Skin of body (tissue), 2 donors: ENCODE measurements around the gene PRKCH. TPM values are rescaled to one million over a fixed set of nuclear protein-coding genes. Genes with fewer than 3 reads are reported as not detected.
A peak's percentile ranks its signal among the peaks of the same experiment; 100 is the strongest.
"Not testable (repeated sequence)": the region's sequence is repeated elsewhere in the genome, so short reads cannot be mapped to it uniquely, and the experiment has no call there.

Experiments used
- DNase-seq: peaks from one replicate; lab custom pipeline; 2025; lab: John Stamatoyannopoulos, UW
- total RNA-seq: library from RNA; depleted of rRNA; stranded (reverse); fragments of >200 nt; gene quantifications from one replicate; pipeline ENCODE4 v1.2.3, GENCODE V29; 2014

PRKCH gene
- total RNA-seq, 1 donor from 2014 or later: 50.0 TPM

DNA sequence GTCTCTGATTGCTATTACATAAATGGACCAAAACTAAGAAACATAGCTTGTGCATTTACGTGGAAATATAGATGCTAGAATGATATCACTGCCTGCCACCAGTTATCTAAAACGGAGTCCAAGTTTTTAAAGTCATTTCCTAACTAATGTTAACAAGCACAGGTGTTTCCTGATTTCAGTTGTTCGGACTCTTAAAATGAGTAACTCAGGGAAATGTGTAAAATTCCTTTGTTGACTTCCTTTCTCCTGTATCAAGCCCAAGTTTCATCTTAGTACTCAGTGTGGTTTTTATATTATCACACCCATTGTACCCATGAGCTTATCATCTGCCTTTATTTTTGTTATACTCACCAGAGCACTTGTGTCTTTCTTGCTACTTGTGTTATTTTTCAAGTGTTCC, 13.2 kb upstream of the PRKCH start:
- DNase-seq: peak; percentile 26

DNA sequence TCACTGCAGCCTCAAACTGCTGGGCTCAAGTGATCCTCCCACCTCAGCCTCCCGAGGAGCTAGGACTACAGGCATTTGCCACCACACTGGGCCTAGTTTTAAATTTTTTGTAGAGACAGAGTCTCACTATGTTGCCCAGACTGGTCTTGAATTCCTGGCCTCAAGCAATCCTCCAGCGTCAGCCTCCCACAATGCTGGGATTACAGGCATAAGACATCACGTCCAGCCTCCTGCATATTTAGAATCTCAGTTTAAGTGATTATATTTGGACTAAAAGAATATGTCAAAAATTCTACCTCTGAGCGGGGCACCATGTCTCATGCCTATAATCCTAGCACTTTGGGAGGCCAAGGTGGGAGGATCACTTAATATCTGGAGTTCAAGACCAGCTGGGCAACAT, 12.7 kb upstream of the PRKCH start:
- DNase-seq: not testable (repeated sequence)

DNA sequence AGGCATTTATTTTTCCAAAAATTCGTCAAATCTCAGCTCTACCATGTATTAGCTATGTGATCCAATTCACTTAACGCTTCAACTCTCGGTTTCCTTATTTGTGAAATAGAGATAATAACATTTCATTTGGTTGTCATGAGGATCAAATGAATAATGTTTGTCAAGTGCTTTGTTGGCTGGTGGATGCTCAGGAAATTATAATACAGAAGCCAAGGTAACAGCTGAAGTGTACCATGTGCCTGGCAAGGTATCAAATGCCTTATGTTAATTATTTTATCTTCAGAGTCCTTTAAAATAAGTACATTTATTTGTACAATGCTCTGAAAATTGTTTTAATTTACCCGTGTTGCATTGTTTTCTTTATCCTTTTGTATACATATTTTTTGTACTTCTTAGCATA, 6.1 kb upstream of the PRKCH start:
- no peak for DNase-seq

DNA sequence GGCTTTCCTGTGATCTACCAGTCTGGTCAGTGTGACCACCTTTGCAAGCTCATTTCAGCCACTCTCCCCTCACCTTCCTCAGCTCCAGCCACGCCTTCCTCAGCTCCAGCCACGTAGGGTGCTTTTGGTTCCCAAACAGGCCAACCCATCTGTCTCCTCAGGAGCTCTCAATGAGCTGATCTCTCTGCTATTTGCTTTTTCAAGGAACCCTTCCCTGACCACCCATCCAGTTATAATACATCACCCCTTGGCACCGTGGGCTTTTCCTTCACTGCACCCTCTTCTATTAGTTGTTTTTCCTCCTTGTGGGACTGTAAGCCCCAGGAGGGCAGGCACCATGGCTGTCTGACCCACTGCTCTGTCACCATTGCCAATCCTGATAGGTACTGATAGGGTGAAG, 2.3 kb upstream of the PRKCH start:
- DNase-seq: no peak

DNA sequence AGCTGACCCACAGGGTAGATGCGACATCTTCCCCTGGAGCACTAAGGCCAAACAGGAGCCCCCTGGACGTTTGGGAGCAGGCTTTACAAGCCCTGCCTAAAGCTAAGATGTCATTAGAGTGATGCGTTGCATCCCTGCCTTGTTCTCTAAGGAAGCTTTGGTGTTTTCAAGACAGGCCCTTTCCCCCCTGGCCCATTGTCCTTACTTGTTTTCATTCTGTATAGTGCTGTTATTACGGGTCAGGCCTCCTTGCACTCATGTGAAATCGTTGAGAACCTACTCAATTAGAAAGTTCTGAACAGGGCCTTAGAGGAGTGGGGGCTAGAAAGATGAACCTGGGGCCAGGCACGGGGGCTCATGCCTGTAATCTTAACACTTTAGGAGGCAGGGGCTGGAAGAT, 1.7 kb upstream of the PRKCH start:
- no peak for DNase-seq

DNA sequence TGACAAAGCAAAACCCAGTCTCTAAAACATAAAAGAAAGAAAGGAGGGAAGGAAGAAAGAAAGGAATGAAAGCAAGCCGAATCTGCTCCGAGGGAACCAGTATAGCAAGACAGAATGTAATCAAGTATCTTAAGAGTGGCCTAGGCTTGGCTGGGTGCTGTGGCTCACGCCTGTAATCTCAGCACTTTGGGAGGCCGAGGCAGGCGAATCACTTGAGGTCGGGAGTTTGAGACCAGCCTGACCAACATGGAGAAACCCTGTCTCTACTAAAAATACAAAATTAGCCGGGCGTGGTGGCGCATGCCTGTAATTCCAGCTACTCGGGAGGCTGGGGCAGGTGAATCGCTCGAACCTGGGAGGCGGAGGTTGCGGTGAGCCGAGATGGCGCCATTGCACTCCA, 1.2 kb upstream of the PRKCH start:
- not testable (repeated sequence) for DNase-seq

DNA sequence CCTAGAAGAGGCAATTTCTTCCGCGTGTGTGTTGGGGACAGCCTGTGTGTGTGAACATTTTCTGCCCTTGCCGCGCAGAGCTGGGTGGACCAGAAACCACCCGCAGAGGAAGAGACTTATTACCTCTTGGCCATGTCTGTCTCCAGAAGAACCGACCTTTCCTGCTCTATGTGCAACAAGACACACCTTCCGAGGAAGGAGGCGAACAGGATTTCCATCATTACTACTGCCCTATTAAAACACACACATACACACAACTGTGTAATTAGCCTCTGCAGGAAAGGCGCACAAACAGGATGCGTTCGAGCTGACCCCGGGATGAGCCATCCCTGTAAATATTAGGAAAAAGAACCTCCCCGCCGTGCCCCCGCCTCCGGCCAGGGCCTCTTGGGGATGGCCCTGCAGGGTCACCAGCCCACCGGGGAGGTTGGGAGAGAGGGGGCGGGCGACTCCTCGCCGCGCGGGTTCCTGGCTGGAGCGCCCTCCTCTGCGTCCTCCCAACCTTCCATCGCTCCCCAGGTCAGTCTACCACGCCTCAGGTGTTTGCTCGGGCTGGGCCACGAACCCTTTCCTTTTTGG, 484 bp upstream of the PRKCH start:
- no peak for DNase-seq

DNA sequence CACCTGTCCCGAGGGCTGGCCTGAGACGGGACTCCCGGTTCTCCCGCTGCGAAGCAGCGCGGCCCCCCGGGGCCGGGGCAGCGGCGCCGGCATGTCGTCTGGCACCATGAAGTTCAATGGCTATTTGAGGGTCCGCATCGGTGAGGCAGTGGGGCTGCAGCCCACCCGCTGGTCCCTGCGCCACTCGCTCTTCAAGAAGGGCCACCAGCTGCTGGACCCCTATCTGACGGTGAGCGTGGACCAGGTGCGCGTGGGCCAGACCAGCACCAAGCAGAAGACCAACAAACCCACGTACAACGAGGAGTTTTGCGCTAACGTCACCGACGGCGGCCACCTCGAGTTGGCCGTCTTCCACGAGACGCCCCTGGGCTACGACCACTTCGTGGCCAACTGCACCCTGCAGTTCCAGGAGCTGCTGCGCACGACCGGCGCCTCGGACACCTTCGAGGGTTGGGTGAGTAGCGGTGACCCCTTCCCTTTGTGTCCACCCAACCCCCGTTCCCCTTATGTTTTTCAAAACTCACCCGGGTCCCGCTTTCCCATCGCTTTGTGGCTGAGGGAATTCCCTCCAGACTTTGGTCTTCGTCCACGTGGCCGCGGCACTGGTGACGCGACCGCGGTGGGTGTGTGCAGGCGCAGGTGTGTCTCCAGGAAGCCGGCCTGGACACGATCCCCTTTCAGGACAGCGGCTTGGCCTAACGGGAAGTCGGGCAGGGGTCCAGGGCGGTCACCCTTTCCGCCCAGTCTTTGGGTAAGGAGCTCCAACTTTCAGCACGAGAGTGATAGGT, 826 bp downstream of the PRKCH start:
- no peak for DNase-seq

DNA sequence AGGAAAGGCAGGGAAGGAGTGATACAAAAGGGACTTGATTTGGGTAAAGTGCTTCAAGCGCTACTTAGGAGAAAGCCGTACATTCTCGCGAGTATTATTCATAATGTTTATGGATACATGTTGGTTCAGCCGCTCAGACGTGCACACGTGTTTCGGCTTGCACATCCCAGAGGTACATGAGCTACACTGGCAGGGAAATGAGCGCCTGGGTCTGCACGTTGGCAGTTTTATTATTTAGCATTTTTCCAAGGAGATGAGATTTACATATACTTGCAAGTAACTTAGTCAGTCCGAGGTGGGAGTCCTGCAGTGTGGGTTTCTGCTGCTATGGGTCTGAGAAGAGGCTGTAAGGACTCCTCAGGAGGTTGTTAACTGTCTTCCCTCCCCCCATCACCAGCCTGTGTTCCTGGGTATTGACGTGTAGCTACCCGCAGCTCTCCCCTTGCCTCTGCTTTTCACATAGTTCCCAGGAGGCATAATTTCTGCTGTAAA, 1.5 kb downstream of the PRKCH start:
- peak; percentile 32 for DNase-seq

DNA sequence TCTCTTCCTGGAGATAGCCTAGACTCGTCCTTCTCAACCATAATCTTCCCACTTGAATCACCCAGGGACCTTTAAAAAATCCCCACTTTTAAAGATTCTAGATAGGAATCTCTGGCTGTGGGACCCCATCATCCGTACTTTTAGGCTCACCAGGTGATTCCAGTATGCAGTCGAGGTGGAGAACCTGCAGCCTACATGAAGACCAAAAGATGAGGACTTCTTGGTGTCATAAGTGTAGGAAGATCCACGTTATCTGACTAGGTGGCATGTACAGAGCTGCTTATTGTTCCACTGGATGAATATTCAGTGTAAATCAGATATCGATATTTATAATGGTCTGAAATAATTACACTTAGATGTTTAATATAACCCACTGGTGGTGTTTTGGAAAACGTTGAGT, 2.6 kb downstream of the PRKCH start:
- DNase-seq: no peak

DNA sequence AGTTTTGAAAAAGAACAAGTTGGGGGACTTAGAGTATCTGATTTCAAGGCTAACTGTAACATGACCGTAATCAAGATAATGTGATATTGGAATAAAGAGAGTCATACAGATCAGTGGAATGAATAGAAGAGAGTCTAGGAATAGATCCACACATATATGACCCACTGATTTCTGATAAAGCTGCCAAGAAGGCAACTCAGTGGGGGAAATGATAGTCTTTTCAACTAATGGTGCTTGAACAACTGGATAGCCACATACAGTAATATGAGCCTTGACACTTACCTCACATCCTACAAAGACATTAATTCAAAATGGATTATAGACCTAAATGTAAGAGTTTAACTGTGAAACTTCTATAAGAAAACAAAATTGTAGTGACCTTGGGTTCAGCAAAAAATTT, 3.8 kb downstream of the PRKCH start:
- no peak for DNase-seq

DNA sequence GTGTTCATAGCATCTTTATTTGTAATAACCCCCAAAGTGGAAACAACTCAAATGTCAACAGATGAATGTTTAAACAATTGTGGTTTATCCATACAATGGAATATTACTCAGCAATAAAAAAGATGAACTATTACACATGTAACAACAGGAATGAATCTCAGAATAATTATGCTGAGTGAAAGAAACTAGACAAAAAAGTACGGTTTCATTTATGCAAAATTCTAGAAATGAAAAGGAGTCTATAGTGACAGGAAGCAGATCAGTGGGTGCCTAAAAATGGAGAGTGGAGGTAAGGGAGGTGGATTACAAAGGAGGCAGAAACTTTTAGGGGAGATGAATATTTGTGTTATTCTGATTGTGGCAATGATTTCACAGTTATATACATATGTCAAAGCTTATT, 4.8 kb downstream of the PRKCH start:
- no peak for DNase-seq

DNA sequence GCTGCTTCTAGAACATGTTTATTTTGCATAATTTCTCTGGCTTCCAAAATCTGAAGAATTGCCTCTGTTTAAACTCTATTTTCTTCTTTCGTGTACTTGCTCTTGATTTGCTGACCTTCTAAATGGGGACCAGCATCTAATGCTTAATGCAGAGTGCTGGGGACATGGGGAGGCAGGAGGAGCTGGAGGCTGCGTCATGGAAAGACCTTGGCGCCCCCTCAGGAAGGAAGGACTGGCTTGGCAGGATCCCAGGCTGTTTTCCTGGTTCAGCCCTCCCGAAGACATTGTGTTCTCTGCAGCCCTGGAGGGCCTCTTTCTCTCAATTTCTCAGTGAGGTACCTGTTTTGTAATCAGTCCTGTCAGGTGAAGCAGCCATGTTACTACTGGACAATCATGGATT, 5.5 kb downstream of the PRKCH start:
- peak; percentile 45 for DNase-seq

DNA sequence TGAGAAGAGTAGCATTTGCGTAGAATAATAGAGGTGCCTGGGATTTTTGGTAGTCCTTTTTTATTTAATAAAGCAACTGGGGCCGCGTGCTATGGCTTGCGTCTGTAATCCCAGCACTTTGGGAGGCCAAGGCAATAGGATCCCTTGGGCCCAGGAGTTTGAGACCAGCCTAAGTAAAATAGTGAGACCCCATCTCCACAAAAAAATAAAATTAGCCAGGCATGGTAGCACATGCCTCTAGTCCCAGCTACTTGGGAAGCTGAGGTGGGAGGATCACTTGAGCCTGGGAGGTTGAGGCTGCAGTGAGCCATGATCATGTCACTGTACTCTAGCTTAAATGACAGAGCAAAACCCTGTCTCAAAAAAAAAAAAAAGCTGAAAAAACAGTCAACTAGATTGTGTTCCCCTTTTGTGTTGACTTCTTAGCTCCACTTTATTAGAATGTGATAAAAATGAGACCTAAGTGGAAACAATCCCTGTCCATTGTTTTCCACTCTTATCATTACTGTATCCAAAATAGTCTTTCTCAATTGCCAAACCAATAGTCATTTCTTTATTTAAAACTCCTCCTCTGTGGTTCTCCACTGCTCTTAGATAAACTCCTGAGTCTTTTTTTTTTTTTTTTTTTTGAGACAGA, 7.4 kb downstream of the PRKCH start:
- DNase-seq: no peak

DNA sequence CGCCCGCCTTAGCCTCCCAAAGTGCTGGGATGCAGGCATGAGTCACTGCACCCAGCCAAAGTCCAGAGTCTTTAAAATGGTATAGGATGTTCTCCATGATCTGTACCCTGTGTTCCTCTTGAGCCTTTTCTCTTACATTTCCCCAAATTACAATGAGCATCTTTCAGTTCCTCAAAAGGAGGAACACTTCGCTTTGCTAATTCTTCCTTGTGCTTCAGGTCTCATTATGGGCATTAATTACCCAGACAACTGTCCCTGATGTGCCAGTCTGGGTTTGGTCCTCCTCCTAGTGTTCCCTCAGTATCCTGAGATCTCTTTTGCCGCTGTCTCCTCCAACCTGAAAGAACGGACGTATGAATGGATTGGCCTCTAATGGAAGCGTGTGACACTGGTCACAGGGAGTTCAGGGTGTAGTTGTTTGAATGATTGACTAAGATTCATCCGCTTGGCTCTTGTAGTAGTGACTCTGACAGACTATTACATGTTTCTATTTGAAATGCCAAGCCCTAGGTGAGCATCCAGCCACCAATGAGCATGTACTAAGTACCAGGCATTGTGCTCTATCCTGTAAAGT, 8.2 kb downstream of the PRKCH start:
- no peak for DNase-seq

DNA sequence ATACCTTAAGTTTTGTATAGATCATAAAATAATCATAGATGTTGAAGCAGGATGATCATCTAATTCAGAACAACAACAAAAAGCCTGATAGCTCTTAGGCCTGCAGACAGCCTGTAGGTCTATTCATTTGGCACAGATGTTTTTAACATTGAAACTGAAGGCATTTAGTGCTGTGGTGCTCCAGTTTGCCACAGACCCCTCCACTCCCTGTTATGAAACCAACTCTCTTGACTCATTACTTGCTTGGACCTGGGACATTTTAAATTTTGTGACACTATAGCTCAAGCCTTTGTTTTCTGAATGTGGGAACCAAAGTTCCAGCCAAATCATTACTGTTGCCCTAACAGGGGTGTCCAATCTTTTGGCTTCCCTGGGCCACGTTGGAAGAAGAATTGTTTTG, 9.1 kb downstream of the PRKCH start:
- DNase-seq: no peak

DNA sequence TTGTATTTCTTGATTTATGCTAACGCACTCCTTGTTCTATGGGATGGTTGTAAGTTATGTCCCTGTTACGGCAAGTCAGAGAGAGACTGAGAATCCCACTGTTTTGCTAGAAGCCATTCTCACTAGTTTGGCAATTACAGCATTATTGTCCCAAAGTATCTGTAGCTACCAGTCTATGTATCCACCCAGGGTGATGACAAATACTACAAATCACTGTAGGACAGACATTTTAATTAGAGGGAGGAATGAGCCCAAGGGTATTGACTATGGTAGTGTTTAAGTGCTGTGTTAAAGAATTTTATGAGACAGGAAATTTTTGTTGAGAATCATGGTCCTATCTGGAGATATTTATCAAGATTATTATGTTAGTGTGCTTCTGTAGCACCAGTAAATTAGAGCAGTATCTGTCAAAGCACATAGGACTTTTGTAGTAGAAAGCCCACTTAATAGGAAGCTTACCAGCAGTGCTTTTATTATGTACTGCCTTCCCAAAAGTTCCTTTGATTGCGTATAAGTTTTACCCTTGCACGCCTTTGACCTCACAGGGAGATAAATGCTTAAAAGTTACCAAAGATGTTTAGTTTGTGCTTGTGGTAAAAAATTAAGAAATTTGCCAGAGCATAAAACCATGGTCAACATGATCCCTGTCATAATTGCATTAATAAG, 10.7 kb downstream of the PRKCH start:
- DNase-seq: no peak

DNA sequence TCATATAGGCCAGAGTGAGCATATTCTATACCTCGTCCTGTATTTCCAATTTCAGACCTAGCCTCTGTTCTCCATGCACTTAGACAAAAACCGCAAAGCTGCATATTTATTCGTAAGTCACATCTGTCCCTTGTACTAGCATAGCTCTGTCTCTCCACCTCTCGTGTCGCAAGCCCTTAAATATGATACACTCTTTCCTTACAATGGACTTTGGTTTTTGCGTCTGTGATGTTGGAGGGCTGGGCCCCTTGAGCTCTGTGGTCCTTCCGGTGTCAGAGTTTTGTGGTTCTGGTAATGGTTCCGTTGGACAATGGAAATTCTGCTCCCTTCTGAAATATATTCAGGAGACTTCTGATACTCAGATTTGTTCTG, 11.3 kb downstream of the PRKCH start:
- no peak for DNase-seq

DNA sequence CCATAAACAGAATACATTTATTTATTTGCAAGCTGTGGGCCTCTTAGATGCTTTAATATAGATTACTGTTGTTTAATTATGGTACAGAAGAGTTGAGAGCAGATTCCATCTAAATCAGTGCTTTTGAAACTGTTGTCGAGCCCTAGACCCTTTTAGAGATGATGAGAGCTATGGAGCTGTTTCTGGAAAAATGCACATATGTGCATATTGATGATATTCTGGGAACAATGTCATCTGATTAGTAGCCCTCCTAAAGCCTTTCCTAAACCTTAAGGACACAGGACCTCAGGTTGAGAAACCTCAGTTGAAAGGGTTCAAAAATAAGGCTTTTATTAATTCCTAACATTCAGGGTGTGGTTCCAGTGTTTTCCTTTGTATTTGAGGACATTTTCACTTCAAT, 11.7 kb downstream of the PRKCH start:
- DNase-seq: no peak

DNA sequence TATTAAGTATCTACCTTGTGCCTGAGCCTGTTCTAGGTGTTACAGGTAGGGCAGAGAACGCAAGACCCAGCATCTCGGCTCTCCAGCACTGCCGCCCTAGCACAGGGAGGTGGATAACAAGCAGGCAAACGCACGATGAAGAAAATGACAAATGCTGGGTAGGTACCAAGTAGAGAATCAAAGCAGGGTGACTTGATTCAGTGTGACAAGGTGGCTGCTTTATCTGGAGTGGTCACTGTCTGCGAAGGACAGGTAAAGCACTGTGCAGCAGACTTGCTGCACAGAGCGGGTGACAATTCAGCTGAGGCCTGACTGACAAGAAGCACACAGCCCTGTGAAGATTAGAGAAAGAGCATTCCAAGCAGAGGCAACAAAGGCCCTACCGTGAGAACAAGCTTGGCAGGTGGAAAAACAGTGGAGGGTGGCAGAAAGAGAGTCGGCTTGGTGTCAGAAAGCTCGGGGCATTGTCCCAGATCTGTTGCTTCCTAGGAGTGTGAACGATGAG, 12.9 kb downstream of the PRKCH start:
- no peak for DNase-seq

DNA sequence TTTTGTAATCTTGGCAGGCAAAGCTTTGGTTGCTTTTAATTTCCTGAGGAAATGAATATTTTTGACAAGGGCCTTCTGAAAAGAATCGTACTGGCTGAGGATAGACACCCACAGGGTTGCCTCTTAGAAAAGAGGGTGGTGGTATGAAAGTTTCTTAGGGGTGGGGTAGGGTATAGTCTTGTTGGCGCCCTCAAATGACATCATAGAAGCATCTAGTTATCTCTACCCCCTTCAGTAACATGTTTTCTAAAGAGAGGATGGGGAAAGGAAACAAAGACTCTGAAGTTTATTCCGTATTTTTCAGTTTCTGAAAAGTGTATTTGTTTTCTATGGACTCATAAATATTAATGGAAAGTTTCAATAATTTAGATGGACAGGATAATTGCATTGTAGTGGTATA, 13.7 kb downstream of the PRKCH start:
- no peak for DNase-seq
